GM18508 (cell line): ENCODE measurements around the gene DYDC2.
"Not testable (repeated sequence)": the region's sequence is repeated elsewhere in the genome, so short reads cannot be mapped to it uniquely, and the experiment has no call there.

Experiments used
- ATAC-seq: cut with Tn5 transposase; IDR thresholded peaks from one replicate; pipeline ENCODE4 v1.9.1; 2021; ENCODE audit warnings: moderate number of reproducible peaks; ENCODE audit not compliant: insufficient read depth, unreplicated experiment

DYDC2 gene

DNA sequence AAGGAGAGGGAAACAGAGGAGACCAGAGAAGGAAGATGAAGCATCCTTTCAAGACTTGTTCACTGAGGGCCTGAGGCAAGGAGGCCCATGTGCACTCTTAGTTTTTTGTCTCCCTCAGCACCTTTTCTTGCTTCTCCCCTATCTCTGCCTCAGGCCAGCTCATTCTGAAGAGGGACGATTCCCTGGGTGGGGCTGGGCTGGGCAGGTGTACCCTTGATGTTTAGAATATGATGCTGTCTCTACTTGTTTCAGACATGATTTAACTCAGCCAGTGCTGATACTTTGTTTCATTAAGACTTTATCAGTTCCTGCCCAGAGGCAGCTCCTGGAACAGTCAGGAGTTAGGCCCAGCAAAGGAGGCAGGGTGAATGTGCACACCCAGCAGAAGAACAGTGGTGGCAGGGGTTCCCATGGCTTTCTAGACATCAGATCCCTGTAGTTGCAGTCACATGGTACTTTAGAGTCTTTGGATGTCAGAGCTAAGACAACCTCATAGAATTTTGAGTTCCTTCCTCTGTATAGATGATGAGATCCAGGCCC is 55.2 kb downstream of the DYDC2 start:
- ATAC-seq, result no peak

DNA sequence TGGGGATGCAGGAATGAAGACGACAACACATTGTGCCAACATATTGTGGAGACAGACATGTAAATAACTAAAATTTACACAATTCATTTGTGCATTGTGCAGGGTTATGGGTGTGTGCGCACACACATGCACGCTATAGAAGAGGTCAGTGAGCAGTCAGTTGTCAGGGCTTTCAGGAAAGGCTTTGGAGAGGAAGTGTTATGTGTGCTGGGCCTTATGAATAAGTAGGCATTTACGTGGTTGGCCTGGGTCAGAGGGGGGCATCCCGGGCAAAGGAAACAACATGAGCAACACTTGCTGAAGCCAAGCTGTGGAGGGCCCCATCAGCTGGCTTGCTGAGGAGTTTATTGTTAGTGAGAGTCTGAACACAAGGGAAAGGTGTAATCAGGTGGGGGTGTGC is 55.9 kb downstream of the DYDC2 start:
- no peak for ATAC-seq

DNA sequence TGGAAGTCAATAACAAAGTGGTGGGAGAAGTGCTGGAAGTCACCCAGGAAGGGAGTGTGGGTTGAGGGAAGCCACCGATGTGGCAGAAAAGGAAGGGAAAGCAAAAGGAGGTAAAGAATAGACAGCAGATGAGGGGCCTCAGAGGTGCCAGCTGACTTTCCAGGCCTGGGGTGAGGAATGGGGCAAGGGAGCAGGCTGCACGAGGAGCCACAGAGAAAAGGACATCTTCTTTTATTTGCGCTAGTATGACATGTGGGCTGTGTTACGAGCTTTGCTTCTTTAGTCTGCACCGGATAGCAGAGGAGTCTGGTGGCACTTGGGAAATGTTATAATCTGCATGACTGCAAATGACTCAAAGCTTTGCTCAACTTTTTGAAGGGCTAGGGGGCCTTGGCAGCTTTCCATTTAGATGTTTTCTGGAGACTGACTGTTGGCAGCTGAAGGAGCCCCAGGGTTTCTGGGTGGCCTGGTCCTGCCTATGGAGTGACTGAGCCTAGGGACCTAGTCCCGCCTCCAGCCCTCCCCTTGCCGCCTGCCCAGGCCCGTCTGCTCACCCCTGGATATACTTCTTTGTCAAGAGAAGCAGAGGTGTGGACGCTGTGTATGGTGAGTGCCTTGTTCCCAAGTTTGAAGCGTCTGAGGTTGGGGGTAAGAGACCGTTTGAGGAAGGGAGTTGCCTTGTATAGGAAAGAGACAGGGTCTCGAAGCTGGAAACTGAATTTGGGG is 56.9 kb downstream of the DYDC2 start:
- ATAC-seq, result no peak

DNA sequence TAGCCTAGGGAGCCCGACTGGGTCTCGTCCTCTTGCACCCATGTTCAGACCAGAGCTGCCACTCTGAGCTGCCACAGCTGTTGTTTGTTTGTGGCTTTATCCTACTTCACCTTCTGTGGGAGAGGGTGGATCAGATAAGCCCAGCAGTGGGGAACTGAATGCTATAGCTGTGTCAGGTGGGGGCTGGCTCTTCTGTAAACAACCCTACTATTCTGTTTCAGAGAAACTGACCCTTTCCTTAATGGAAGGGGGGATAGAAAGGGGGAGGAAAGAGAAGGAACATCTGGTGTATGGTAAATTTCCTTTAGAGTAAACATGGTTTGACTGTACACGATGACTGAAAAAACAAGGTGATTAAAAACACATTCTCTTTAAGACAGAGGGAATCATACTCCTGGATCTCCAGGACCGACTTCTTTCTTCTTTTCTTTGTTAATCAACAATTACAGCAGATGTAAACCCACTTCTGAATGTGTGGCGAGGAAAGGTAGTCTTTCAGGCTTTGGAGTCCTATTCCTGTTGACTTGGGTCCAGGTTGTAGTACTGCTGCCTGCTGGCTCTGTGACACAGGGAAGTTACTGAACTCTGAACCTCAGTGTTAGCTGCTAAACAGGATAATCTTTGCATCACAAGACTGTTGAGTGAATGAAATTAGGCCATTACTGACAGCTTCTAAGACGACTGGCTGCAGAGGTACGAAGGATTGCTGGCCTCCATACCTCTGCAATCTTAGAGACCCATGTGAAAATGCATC is 57.7 kb downstream of the DYDC2 start:
- no peak for ATAC-seq

DNA sequence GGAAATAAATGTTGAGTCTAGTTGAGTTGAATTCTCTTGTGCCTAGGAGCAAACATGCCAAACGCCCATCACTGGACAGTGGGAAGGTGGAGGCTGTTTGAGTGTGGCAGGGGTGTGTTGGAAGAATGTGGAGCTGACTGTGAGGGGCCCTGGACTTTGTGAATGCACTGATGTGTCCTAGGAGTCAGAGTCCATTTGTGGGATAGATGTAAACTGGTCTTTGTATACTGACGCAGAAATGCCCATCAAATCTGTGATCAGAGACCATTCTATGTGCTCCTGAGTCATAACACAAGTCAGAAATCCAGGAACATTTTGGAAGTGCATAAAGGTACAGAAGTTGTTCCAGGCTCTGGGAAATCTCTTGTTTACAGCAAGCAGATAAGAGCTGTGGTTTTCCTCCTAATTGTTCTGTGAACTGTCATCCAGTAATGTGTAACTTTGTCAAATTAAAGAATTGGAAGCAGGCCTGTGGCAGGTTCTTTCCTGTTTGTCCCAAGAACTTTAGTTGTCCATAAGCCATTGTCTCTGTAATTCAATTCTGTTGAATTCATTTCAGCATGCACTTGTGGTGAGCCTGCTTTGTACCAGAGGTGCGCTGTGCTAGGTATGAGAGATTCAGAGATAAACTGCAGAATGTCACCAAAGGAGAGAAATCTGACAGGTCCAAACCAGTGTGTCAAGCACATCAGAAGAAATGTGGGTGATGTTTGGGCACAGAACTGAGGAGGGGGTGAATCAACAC is 59.3 kb downstream of the DYDC2 start:
- no peak for ATAC-seq

DNA sequence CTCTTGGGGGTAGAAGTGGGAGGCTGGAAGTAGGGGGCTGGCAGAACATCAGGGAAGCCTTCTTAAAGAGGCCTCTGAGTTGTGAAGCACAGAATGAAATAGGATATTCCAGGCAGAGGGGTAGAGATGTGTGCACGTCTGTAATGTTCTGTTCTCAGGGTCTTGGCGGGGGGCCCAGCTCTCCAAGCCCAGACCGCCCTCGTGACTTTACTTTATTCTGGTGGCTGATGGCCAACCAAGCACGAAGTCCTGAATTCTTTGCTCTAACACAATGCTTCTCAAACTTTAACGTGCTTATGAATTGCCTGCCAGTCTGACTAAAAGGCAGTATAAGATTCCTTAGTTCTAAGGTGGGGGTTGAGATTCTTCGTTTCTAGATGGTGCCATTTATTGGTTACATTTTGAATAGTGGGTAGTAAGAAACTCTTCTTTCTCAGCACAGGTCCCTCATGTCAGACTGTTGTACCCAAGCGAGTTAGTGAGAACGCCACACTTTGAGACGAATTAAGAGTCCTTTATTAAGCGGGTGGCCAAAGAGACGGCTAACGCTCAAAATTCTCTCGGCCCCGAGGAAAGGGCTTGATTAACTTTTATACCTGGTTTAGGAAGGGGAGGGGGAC is 60.0 kb downstream of the DYDC2 start:
- ATAC-seq, result no peak

DNA sequence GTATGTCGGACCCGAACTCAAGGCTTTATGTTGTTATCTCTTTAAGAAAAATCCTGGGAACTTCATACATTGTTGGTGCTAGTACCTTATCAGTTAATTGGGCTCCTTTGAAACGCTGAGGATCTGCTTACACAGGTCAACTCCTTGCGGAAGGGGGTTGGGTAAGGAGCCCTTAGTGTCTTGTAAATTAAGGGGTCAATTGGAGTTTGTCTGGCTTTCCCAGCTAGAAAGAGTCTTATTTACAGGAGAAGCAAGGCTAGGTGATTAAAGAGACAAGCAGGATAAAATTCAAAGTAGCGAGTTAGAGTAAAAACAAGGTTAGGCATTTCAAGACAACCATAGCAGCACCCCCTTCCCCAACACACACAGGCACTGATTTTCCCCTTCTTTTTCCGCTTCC is 60.7 kb downstream of the DYDC2 start:
- ATAC-seq, result not testable (repeated sequence)
